ENCODE results near the gene RBM42.

DNA sequence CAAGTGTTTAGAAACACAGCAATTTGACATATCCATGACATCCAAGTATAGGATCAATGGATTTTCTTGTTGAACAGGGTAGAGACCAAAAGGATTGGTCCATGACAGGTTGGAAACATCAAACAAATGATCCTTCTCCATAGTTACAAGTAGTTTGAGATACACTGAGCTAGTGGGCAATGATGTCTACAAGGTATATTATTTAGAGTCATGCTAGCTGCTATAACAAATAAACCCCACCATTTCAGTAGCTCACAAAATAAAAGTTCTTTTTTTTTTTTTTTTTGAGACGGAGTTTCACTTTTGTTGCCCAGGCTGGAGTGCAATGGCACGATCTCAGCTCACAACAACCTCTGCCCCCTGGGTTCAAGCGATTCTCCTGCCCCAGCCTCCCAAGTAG, 21.2 kb upstream of the RBM42 start:
- TF ChIP-seq, protein P1, sequence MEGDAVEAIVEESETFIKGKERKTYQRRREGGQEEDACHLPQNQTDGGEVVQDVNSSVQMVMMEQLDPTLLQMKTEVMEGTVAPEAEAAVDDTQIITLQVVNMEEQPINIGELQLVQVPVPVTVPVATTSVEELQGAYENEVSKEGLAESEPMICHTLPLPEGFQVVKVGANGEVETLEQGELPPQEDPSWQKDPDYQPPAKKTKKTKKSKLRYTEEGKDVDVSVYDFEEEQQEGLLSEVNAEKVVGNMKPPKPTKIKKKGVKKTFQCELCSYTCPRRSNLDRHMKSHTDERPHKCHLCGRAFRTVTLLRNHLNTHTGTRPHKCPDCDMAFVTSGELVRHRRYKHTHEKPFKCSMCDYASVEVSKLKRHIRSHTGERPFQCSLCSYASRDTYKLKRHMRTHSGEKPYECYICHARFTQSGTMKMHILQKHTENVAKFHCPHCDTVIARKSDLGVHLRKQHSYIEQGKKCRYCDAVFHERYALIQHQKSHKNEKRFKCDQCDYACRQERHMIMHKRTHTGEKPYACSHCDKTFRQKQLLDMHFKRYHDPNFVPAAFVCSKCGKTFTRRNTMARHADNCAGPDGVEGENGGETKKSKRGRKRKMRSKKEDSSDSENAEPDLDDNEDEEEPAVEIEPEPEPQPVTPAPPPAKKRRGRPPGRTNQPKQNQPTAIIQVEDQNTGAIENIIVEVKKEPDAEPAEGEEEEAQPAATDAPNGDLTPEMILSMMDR (IDR thresholded peaks at IDR 0.05), result no peak
- no peak for TF ChIP-seq POLR2A (IDR thresholded peaks at IDR 0.05)

Measured in Peyer's patch (tissue), 4 donors.